Measurements from ENCODE around the gene GFRA1. TPM values are rescaled to one million over a fixed set of nuclear protein-coding genes. Genes with fewer than 3 reads are reported as not detected.

The GFRA1 gene
- total and polyA plus RNA-seq, 12 donors = 0.38 to 9.3 (median 1.7) TPM

- Histone ChIP-seq H3K27me3 (no peaks in the 10 kb centered on the region), H3K4me3 (no peak overlapping the region), H3K36me3 (no peaks in the 10 kb centered on the region), H3K4me1 (peaks cover 0 to 14% (median 6%) of the 10 kb centered on the region in 9 donors), H3K27ac (no peak overlapping the region), H3K9me3 (no peaks in the 10 kb centered on the region)
- DNase-seq = no peak
- 73 to 77% methylated on average over 5 of the region's 5 CpGs for WGBS, 2 donors
- ATAC-seq = no peak
- intact Hi-C loops (cut with DNase I) = no loop called here
- TF ChIP-seq CTCF (IDR thresholded peaks at IDR 0.05) = no peak
These were observed 223.1 kb downstream of the GFRA1 start for GRCh38 chr10:116049974-116050304.

- no peak for TF ChIP-seq CTCF (IDR thresholded peaks at IDR 0.05)
- Histone ChIP-seq H3K36me3 (no peaks in the 10 kb centered on the region), H3K27ac (no peak overlapping the region), H3K4me1 (peaks cover 0 to 20% (median 11%) of the 10 kb centered on the region in 9 donors), H3K27me3 (no peaks in the 10 kb centered on the region), H3K4me3 (no peak overlapping the region), H3K9me3 (no peaks in the 10 kb centered on the region)
- no peak for ATAC-seq
- WGBS, 2 donors = 69 to 73% methylated on average over 10 of the region's 10 CpGs
- no peak for DNase-seq
- intact Hi-C loops (cut with DNase I) = no loop called here
These were observed 223.6 kb downstream of the GFRA1 start for GRCh38 chr10:116049158-116049973.

- intact Hi-C loops (cut with DNase I) = no loop called here
- Histone ChIP-seq H3K4me3 (no peak overlapping the region), H3K4me1 (peaks cover 0 to 26% (median 14%) of the 10 kb centered on the region in 9 donors), H3K36me3 (no peaks in the 10 kb centered on the region), H3K27me3 (no peaks in the 10 kb centered on the region), H3K27ac (peak overlapping the region in 3 of 10 donors; percentile 1 to 30 (median 25)), H3K9me3 (no peaks in the 10 kb centered on the region)
- no peak for DNase-seq
- ATAC-seq = peak in 1 of 8 donors; percentile 29
- 50 to 52% methylated on average over 13 of the region's 13 CpGs for WGBS, 2 donors
- TF ChIP-seq CTCF (IDR thresholded peaks at IDR 0.05) = no peak
These were observed 227.3 kb downstream of the GFRA1 start for GRCh38 chr10:116045366-116046356.

- Histone ChIP-seq H3K4me3 (no peak overlapping the region), H3K27ac (peak overlapping the region in 3 of 10 donors; percentile 1 to 30 (median 25)), H3K27me3 (no peaks in the 10 kb centered on the region), H3K9me3 (no peaks in the 10 kb centered on the region), H3K4me1 (peaks cover 0 to 26% (median 14%) of the 10 kb centered on the region in 9 donors), H3K36me3 (no peaks in the 10 kb centered on the region)
- 26 to 29% methylated on average over 3 of the region's 3 CpGs for WGBS, 2 donors
- DNase-seq (peak; percentile 32 to 77), ATAC-seq (peak; percentile 80 to 97 (median 90))
- intact Hi-C loops (cut with DNase I) = no loop called here
- TF ChIP-seq CTCF (IDR thresholded peaks at IDR 0.05) = no peak
These were observed 228.2 kb downstream of the GFRA1 start for GRCh38 chr10:116044801-116045248.
